ENCODE results near the gene ARID3C.

The ARID3C gene

GRCh38 chr9:34591917-34592866 is 36.7 kb downstream of the ARID3C start:
- ChIA-PET POLR2A (no interaction called here), CTCF (interaction anchor here (0.6 to 2.7 kb wide), 16 partner anchors 9 to 188 kb away, joined by 3 to 31 read pairs (median 4); partner anchors contain the start of gene ENHO)
- DNase-seq (ENCODE audit: extremely low spot score) = no peak
- TF ChIP-seq L3MBTL2 (conservative IDR thresholded peaks at IDR 0.05) (no peak), BHLHE40 (IDR thresholded peaks at IDR 0.05; ENCODE audit: borderline replicate concordance) (no peak), FOXK2 (IDR thresholded peaks at IDR 0.05) (no peak), ARNT (IDR thresholded peaks at IDR 0.05) (no peak), TARDBP (IDR thresholded peaks at IDR 0.05) (no peak), ZNF384 (IDR thresholded peaks at IDR 0.05) (no peak), SP1 (IDR thresholded peaks at IDR 0.05) (no peak), FOXM1 (IDR thresholded peaks at IDR 0.05; ENCODE audit: borderline replicate concordance) (no peak), CTBP1 (IDR thresholded peaks at IDR 0.05; ENCODE audit: borderline replicate concordance) (no peak), FOXA1 (IDR thresholded peaks at IDR 0.05) (no peak), ELF4 (IDR thresholded peaks at IDR 0.05) (no peak), HDGF (IDR thresholded peaks at IDR 0.05; ENCODE audit: borderline replicate concordance) (no peak)

- no peak for TF ChIP-seq ARNT (IDR thresholded peaks at IDR 0.05)
- no peak for TF ChIP-seq SP1 (IDR thresholded peaks at IDR 0.05)
- no peak for TF ChIP-seq ZNF384 (IDR thresholded peaks at IDR 0.05)
- TF ChIP-seq SUZ12 (IDR thresholded peaks at IDR 0.05) = no peak
- TF ChIP-seq LEF1 (IDR thresholded peaks at IDR 0.05; ENCODE audit: borderline replicate concordance) = no peak
- TF ChIP-seq NFRKB (IDR thresholded peaks at IDR 0.05) = no peak
- no peak for TF ChIP-seq HDGF (IDR thresholded peaks at IDR 0.05; ENCODE audit: borderline replicate concordance)
- TF ChIP-seq BHLHE40 (IDR thresholded peaks at IDR 0.05; ENCODE audit: borderline replicate concordance) = no peak
- no peak for TF ChIP-seq FOXA1 (IDR thresholded peaks at IDR 0.05)
- no peak for TF ChIP-seq ELF4 (IDR thresholded peaks at IDR 0.05)
- TF ChIP-seq PKNOX1 (IDR thresholded peaks at IDR 0.05) = no peak
- no peak for TF ChIP-seq CTBP1 (IDR thresholded peaks at IDR 0.05; ENCODE audit: borderline replicate concordance)
- no peak for TF ChIP-seq FOXK2 (IDR thresholded peaks at IDR 0.05)
- no peak; the same call in 1 of the 2 replicates for TF ChIP-seq FOXM1 (IDR thresholded peaks at IDR 0.05; ENCODE audit: borderline replicate concordance)
- CTCF ChIA-PET = interaction anchor here (0.6 to 2.7 kb wide), 17 partner anchors 8 to 187 kb away, joined by 3 to 31 read pairs (median 4); partner anchors contain the start of gene ENHO
- POLR2A ChIA-PET = no interaction called here
- DNase-seq (ENCODE audit: extremely low spot score) = peak; percentile 92
These were observed 37.5 kb downstream of the ARID3C start for GRCh38 chr9:34591248-34591916.

- ChIA-PET POLR2A (no interaction called here), CTCF (interaction anchor here (1.0 to 2.7 kb wide), 6 partner anchors 12 to 187 kb away, joined by 3 to 31 read pairs (median 6); no protein-coding TSS in a partner anchor)
- no peak for DNase-seq (ENCODE audit: extremely low spot score)
- no peak for TF ChIP-seq HDGF (IDR thresholded peaks at IDR 0.05; ENCODE audit: borderline replicate concordance)
- TF ChIP-seq ELF4 (IDR thresholded peaks at IDR 0.05) = no peak
- no peak for TF ChIP-seq SUZ12 (IDR thresholded peaks at IDR 0.05)
- no peak for TF ChIP-seq L3MBTL2 (conservative IDR thresholded peaks at IDR 0.05)
- no peak for TF ChIP-seq BHLHE40 (IDR thresholded peaks at IDR 0.05; ENCODE audit: borderline replicate concordance)
- TF ChIP-seq PKNOX1 (IDR thresholded peaks at IDR 0.05) = no peak
These were observed 38.3 kb downstream of the ARID3C start for GRCh38 chr9:34590381-34591247.

GRCh38 chr9:34589636-34590380 is 39.1 kb downstream of the ARID3C start, which contains the start of gene CNTFR:
Gene CNTFR (minus strand): TSS chr9:34589724. CDS start chr9:34568981, 20,743 bp downstream.
- DNase-seq (ENCODE audit: extremely low spot score) = peak; percentile 72
- ChIA-PET CTCF (no interaction called here), POLR2A (interaction anchor here (1.5 kb wide), 1 partner anchor 11 kb away, joined by 5 read pairs; no protein-coding TSS in a partner anchor)
- TF ChIP-seq BHLHE40 (IDR thresholded peaks at IDR 0.05; ENCODE audit: borderline replicate concordance) (no peak), L3MBTL2 (conservative IDR thresholded peaks at IDR 0.05) (peak; percentile 46; the same call in 1 of the 2 replicates)

Measured in HEK293T (cell line).